Stomach (tissue), 19 donors: ENCODE data around the gene KRT6B. TPM values are rescaled to one million over a fixed set of nuclear protein-coding genes. Genes with fewer than 3 reads are reported as not detected.
"Not testable (repeated sequence)": the region's sequence is repeated elsewhere in the genome, so short reads cannot be mapped to it uniquely, and the experiment has no call there.

Experiments
- DNase-seq, 2 donors: peaks; one replicate each; pipeline versions ENCODE4 v3.0.0 to v3.0.0-alpha.2; 2013 to 2019
- H3K27ac ChIP-seq, 5 donors: fragments of 200-600 bp in 4 of 5; sonication (generic) in 4 of 5; one replicate each; pipeline ENCODE4 v1.5.1; 2013 to 2019; ENCODE audit warnings: mild to moderate bottlenecking in 1 of 5, moderate library complexity in 1 of 5
- H3K27me3 ChIP-seq, 3 donors: fragments of 200-600 bp; sonication (generic); one replicate each; pipeline ENCODE4 v1.5.1; 2017 to 2019; ENCODE audit warnings: mixed run types in 1 of 3
- H3K36me3 ChIP-seq, 4 donors: fragments of 200-600 bp; sonication (generic); 1 replicate in 3 of 4; 2 replicates in 1 of 4; pipeline ENCODE4 v1.5.1; 2016 to 2019
- H3K4me1 ChIP-seq, 4 donors: fragments of 200-600 bp; sonication (generic); one replicate each; pipeline ENCODE4 v1.5.1; 2016 to 2019
- H3K4me3 ChIP-seq, 4 donors: fragments of 200-600 bp; sonication (generic) in 3 of 4; one replicate each; pipeline ENCODE4 v1.5.1; 2016 to 2019; ENCODE audit warnings: mild to moderate bottlenecking in 1 of 4
- H3K9me3 ChIP-seq, 4 donors: fragments of 200-600 bp; sonication (generic); one replicate each; pipeline ENCODE4 v1.5.1; 2016 to 2019
- CTCF ChIP-seq, 7 experiments: fragments of 450-650 bp in 4 of 7; fragments of 200-600 bp in 3 of 7; sonication (generic) in 3 of 7; IDR thresholded peaks; one replicate each; pipeline ENCODE4 v1.5.1; 2016 to 2019; ENCODE audit warnings: antibody characterized with exemption in 7 of 7, control low read depth in 2 of 7, mild to moderate bottlenecking in 1 of 7
- EP300 ChIP-seq: sonication (generic); formaldehyde crosslinking; IDR thresholded peaks from one replicate; pipeline ENCODE4 v1.6.1; 2017; ENCODE audit warnings: antibody characterized with exemption
- POLR2A ChIP-seq, 4 donors: fragments of 450-650 bp; IDR thresholded peaks; one replicate each; pipeline ENCODE4 v1.6.1; 2016; ENCODE audit warnings: antibody characterized with exemption in 4 of 4, control low read depth in 2 of 4, mild to moderate bottlenecking in 1 of 4, moderate library complexity in 1 of 4
- POLR2AphosphoS5 ChIP-seq, 3 donors: sonication (generic); formaldehyde crosslinking; IDR thresholded peaks; one replicate each; pipeline ENCODE4 v1.6.1; 2016; ENCODE audit warnings: antibody characterized with exemption in 3 of 3
- WGBS, 5 donors: extraction: QIAGEN DNeasy Blood & Tissue Kit in 3 of 5; methylation state at CpG; one replicate each; pipeline versions ENCODE4 v1.1.5 to v1.1.7; 2013 to 2018; 5-methylcytosine and 5-hydroxymethylcytosine counted together
- intact Hi-C: fragments of 100-400 bp; cut with DNase I; formaldehyde crosslinking; loops from one replicate; pipeline ENCODE4 v1.15.1; 2023; ENCODE audit warnings: low total_unique reads
- long read RNA-seq, 10 donors: transcript quantifications; one replicate each; lab custom pipeline, GENCODE V29; 2026
- polyA plus RNA-seq, 3 donors: library from polyadenylated mRNA; stranded (reverse); fragments of 200-250 nt; gene quantifications; one replicate each; pipeline ENCODE4 v1.2.3, GENCODE V29; 2013
- total RNA-seq, 5 donors: library from RNA; depleted of rRNA; stranded (reverse); fragments of >200 nt; gene quantifications; one replicate each; pipeline versions ENCODE4 v1.1.0 to v1.2.3, GENCODE V29; 2014 to 2016
- donor health status: healthy with polysubstance abuse.
- donor health status: Bipolar disorder and iron deficiency.
- donor health status: healthy.

The KRT6B gene
- under 1 TPM in 1 of 5 donors, not detected in 4; 0.55 TPM for total RNA-seq
- polyA plus RNA-seq = 1 to 10 TPM in 1 of 3 donors, under 1 TPM in 1, not detected in 1; 0.46 to 9.2 TPM
- long read RNA-seq, donor 1 = 0 reads
- long read RNA-seq, donor 2 = 0 reads
- long read RNA-seq, donor 3 = 0 reads
- long read RNA-seq, donor 4 = 0 reads
- long read RNA-seq, donor 5 = 0 reads
- long read RNA-seq, donor 6 = 0 reads
- long read RNA-seq, donor 7 = 0 reads
- long read RNA-seq, donor 8, partial matches to known transcripts = 0 of 1 reads
- long read RNA-seq, donor 8, other reads (novel, unspliced or antisense) = 0 of 1 reads
- long read RNA-seq, donor 9 = 0 reads
- long read RNA-seq, donor 10 = 0 reads

GRCh38 chr12:52452101-52452500 lies at the start of gene KRT6B:
Gene KRT6B (minus strand): TSS chr12:52452146. CDS start chr12:52452078, 68 bp downstream.
- H3K4me1 ChIP-seq = no peaks in the 10 kb centered on the region
- H3K27me3 ChIP-seq = no peaks in the 10 kb centered on the region
- TF ChIP-seq POLR2AphosphoS5 (IDR thresholded peaks at IDR 0.05) (no peak), EP300 (no peak), POLR2A (IDR thresholded peaks at IDR 0.05) (no peak), CTCF (IDR thresholded peaks at IDR 0.05) (no peak)
- intact Hi-C loops = no loop called here
- no peaks in the 10 kb centered on the region for H3K36me3 ChIP-seq
- no peak within 1 kb of the TSS for H3K27ac ChIP-seq
- no peaks in the 10 kb centered on the region for H3K9me3 ChIP-seq
- no peak within 1 kb of the TSS for H3K4me3 ChIP-seq
- no peak for DNase-seq
- 68 to 86% (median 80%) methylated on average over 6 of the region's 6 CpGs for WGBS, 5 donors

GRCh38 chr12:52501490-52501889 lies 49.5 kb upstream of the KRT6B start:
- no peak for TF ChIP-seq CTCF (IDR thresholded peaks at IDR 0.05)
- no peak for TF ChIP-seq POLR2AphosphoS5 (IDR thresholded peaks at IDR 0.05)
- TF ChIP-seq POLR2A (IDR thresholded peaks at IDR 0.05) = no peak
- TF ChIP-seq EP300 = no peak
- H3K9me3 ChIP-seq = no peaks in the 10 kb centered on the region
- no peak overlapping the region for H3K27ac ChIP-seq
- no peak overlapping the region for H3K4me3 ChIP-seq
- 71 to 80% (median 72%) methylated on average over 7 of the region's 7 CpGs for WGBS, 5 donors
- no peaks in the 10 kb centered on the region for H3K36me3 ChIP-seq
- H3K4me1 ChIP-seq = no peaks in the 10 kb centered on the region
- DNase-seq = no peak
- intact Hi-C loops = no loop called here
- H3K27me3 ChIP-seq = no peaks in the 10 kb centered on the region

GRCh38 chr12:52500574-52500973 lies 48.6 kb upstream of the KRT6B start:
- DNase-seq, H3K36me3 ChIP-seq, H3K4me3 ChIP-seq, H3K27ac ChIP-seq, H3K4me1 ChIP-seq, H3K9me3 ChIP-seq, H3K27me3 ChIP-seq, intact Hi-C loops: not testable (repeated sequence)
- WGBS, 5 donors = 66 to 77% (median 75%) methylated on average over 6 of the region's 6 CpGs

- Histone ChIP-seq H3K9me3 (no peaks in the 10 kb centered on the region), H3K4me3 (no peak overlapping the region), H3K27ac (no peak overlapping the region), H3K36me3 (no peaks in the 10 kb centered on the region), H3K4me1 (peaks cover 0 to 5% (median 0%) of the 10 kb centered on the region in 4 donors), H3K27me3 (no peaks in the 10 kb centered on the region)
- DNase-seq = no peak
- TF ChIP-seq POLR2A (IDR thresholded peaks at IDR 0.05) (no peak), POLR2AphosphoS5 (IDR thresholded peaks at IDR 0.05) (no peak), EP300 (no peak), CTCF (IDR thresholded peaks at IDR 0.05) (no peak)
- intact Hi-C loops = no loop called here
- 79 to 89% (median 81%) methylated on average over 5 of the region's 5 CpGs for WGBS, 5 donors
Observed at GRCh38 chr12:52499806-52500560, 48.0 kb upstream of the KRT6B start.

GRCh38 chr12:52498946-52499345 lies 47.0 kb upstream of the KRT6B start:
- intact Hi-C loops = no loop called here

More at GRCh38 chr12:52498946-52499345, 47.0 kb upstream of the KRT6B start:
- Histone ChIP-seq H3K9me3 (no peaks in the 10 kb centered on the region), H3K4me3 (no peak overlapping the region), H3K36me3 (no peaks in the 10 kb centered on the region), H3K27me3 (no peaks in the 10 kb centered on the region), H3K4me1 (peaks cover 0 to 5% (median 0%) of the 10 kb centered on the region in 4 donors), H3K27ac (no peak overlapping the region)
- DNase-seq = no peak
- TF ChIP-seq POLR2AphosphoS5 (IDR thresholded peaks at IDR 0.05) = no peak
- TF ChIP-seq CTCF (IDR thresholded peaks at IDR 0.05) = no peak
- TF ChIP-seq EP300 = no peak
- TF ChIP-seq POLR2A (IDR thresholded peaks at IDR 0.05) = no peak
- WGBS, 5 donors = 70 to 86% (median 74%) methylated on average over 1 of the region's 1 CpG
